ENCODE results near the gene TMEM209. TPM values are rescaled to one million over a fixed set of nuclear protein-coding genes. Genes with fewer than 3 reads are reported as not detected.

TMEM209 gene
- total RNA-seq, 1 experiment from 2014 or later, result 21.0 TPM

DNA sequence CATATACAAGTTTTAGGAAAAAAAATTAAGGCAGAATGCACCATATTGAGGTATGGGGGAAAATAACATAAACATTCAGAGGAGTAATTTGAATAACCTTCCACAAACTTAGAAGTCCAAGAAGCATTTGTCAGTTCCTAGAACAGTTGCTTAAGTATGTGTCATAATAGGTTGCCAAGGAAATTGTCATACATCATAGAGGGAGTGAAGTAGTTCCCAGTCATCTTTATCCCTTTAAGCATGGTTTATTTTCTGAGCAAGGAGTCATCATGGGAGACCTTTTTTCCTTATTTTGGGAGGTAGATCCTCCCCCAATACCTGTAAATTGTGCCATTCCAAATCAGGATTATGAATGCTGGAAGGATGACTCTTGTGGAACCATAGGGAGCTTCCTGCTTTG lies 2.4 kb upstream of the TMEM209 start, which contains the start of gene SSMEM1:
Gene SSMEM1, plus strand, starts transcription at position 219 of the 400 bp plus-strand sequence. Its CDS starts 51 bp downstream, at position 270.
- TF ChIP-seq, protein P1, sequence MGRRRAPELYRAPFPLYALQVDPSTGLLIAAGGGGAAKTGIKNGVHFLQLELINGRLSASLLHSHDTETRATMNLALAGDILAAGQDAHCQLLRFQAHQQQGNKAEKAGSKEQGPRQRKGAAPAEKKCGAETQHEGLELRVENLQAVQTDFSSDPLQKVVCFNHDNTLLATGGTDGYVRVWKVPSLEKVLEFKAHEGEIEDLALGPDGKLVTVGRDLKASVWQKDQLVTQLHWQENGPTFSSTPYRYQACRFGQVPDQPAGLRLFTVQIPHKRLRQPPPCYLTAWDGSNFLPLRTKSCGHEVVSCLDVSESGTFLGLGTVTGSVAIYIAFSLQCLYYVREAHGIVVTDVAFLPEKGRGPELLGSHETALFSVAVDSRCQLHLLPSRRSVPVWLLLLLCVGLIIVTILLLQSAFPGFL (CRISPR knock-in tag; IDR thresholded peaks at IDR 0.05; ENCODE audit: borderline replicate concordance), result no peak
- TF ChIP-seq, protein P2, sequence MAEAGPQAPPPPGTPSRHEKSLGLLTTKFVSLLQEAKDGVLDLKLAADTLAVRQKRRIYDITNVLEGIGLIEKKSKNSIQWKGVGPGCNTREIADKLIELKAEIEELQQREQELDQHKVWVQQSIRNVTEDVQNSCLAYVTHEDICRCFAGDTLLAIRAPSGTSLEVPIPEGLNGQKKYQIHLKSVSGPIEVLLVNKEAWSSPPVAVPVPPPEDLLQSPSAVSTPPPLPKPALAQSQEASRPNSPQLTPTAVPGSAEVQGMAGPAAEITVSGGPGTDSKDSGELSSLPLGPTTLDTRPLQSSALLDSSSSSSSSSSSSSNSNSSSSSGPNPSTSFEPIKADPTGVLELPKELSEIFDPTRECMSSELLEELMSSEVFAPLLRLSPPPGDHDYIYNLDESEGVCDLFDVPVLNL (CRISPR knock-in tag; IDR thresholded peaks at IDR 0.05; ENCODE audit: borderline replicate concordance, low read depth), result no peak
- TF ChIP-seq, protein P3, sequence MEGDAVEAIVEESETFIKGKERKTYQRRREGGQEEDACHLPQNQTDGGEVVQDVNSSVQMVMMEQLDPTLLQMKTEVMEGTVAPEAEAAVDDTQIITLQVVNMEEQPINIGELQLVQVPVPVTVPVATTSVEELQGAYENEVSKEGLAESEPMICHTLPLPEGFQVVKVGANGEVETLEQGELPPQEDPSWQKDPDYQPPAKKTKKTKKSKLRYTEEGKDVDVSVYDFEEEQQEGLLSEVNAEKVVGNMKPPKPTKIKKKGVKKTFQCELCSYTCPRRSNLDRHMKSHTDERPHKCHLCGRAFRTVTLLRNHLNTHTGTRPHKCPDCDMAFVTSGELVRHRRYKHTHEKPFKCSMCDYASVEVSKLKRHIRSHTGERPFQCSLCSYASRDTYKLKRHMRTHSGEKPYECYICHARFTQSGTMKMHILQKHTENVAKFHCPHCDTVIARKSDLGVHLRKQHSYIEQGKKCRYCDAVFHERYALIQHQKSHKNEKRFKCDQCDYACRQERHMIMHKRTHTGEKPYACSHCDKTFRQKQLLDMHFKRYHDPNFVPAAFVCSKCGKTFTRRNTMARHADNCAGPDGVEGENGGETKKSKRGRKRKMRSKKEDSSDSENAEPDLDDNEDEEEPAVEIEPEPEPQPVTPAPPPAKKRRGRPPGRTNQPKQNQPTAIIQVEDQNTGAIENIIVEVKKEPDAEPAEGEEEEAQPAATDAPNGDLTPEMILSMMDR (IDR thresholded peaks at IDR 0.05), result no peak
- TF ChIP-seq SP1 (CRISPR knock-in tag; conservative IDR thresholded peaks at IDR 0.05) (no peak), TCF7 (CRISPR knock-in tag; IDR thresholded peaks at IDR 0.05; ENCODE audit: low read depth) (no peak), NR1H2 (CRISPR knock-in tag; IDR thresholded peaks at IDR 0.05) (no peak), GTF2I (CRISPR knock-in tag; conservative IDR thresholded peaks at IDR 0.05) (no peak), GRHL2 (CRISPR knock-in tag; IDR thresholded peaks at IDR 0.05; ENCODE audit: insufficient replicate concordance, severe bottlenecking) (no peak), MYBL2 (CRISPR knock-in tag; IDR thresholded peaks at IDR 0.05) (no peak), FOXK1 (CRISPR knock-in tag; IDR thresholded peaks at IDR 0.05) (no peak)
- TF ChIP-seq, protein P4, sequence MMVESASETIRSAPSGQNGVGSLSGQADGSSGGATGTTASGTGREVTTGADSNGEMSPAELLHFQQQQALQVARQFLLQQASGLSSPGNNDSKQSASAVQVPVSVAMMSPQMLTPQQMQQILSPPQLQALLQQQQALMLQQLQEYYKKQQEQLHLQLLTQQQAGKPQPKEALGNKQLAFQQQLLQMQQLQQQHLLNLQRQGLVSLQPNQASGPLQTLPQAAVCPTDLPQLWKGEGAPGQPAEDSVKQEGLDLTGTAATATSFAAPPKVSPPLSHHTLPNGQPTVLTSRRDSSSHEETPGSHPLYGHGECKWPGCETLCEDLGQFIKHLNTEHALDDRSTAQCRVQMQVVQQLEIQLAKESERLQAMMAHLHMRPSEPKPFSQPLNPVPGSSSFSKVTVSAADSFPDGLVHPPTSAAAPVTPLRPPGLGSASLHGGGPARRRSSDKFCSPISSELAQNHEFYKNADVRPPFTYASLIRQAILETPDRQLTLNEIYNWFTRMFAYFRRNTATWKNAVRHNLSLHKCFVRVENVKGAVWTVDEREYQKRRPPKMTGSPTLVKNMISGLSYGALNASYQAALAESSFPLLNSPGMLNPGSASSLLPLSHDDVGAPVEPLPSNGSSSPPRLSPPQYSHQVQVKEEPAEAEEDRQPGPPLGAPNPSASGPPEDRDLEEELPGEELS (CRISPR knock-in tag; IDR thresholded peaks at IDR 0.05), result no peak
- TF ChIP-seq, protein P5, sequence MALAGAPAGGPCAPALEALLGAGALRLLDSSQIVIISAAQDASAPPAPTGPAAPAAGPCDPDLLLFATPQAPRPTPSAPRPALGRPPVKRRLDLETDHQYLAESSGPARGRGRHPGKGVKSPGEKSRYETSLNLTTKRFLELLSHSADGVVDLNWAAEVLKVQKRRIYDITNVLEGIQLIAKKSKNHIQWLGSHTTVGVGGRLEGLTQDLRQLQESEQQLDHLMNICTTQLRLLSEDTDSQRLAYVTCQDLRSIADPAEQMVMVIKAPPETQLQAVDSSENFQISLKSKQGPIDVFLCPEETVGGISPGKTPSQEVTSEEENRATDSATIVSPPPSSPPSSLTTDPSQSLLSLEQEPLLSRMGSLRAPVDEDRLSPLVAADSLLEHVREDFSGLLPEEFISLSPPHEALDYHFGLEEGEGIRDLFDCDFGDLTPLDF (CRISPR knock-in tag; IDR thresholded peaks at IDR 0.05), result no peak
- TF ChIP-seq, protein P6, sequence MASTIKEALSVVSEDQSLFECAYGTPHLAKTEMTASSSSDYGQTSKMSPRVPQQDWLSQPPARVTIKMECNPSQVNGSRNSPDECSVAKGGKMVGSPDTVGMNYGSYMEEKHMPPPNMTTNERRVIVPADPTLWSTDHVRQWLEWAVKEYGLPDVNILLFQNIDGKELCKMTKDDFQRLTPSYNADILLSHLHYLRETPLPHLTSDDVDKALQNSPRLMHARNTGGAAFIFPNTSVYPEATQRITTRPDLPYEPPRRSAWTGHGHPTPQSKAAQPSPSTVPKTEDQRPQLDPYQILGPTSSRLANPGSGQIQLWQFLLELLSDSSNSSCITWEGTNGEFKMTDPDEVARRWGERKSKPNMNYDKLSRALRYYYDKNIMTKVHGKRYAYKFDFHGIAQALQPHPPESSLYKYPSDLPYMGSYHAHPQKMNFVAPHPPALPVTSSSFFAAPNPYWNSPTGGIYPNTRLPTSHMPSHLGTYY (CRISPR knock-in tag; IDR thresholded peaks at IDR 0.05), result no peak
- TF ChIP-seq, protein P7, sequence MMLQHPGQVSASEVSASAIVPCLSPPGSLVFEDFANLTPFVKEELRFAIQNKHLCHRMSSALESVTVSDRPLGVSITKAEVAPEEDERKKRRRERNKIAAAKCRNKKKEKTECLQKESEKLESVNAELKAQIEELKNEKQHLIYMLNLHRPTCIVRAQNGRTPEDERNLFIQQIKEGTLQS (CRISPR knock-in tag; conservative IDR thresholded peaks at IDR 0.05), result no peak
- TF ChIP-seq, protein P8, sequence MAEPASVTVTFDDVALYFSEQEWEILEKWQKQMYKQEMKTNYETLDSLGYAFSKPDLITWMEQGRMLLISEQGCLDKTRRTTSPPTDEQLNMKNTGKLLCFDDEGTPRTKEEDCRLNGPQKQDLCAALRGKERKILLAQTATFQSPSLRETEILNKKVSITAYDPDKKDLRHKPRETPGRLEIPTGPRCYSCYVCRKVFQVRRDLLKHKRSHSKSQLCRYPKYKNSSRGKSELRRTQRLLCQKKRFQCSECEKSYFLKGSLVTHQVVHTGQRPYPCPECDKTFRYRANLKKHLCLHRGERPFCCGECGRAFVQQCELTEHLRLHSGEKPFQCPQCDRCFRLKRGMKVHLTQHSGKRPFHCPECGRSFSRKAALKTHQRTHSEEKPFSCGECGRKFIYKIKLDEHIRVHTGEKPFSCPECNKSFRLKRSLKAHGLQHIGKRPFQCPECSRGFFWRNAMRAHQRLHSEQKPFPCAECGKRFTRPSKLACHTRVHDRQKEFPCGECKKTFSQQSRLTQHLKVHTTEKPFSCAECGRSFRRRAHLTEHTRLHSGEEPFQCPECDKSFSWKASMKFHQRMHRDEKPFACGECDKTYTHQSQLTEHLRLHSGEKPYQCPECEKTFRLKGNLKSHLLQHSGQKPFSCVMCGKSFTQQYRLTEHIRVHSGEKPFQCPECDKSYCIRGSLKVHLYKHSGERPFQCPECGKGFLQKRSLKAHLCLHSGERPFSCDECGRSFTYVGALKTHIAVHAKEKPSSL (CRISPR knock-in tag; conservative IDR thresholded peaks at IDR 0.05), result no peak
- TF ChIP-seq, protein P9, sequence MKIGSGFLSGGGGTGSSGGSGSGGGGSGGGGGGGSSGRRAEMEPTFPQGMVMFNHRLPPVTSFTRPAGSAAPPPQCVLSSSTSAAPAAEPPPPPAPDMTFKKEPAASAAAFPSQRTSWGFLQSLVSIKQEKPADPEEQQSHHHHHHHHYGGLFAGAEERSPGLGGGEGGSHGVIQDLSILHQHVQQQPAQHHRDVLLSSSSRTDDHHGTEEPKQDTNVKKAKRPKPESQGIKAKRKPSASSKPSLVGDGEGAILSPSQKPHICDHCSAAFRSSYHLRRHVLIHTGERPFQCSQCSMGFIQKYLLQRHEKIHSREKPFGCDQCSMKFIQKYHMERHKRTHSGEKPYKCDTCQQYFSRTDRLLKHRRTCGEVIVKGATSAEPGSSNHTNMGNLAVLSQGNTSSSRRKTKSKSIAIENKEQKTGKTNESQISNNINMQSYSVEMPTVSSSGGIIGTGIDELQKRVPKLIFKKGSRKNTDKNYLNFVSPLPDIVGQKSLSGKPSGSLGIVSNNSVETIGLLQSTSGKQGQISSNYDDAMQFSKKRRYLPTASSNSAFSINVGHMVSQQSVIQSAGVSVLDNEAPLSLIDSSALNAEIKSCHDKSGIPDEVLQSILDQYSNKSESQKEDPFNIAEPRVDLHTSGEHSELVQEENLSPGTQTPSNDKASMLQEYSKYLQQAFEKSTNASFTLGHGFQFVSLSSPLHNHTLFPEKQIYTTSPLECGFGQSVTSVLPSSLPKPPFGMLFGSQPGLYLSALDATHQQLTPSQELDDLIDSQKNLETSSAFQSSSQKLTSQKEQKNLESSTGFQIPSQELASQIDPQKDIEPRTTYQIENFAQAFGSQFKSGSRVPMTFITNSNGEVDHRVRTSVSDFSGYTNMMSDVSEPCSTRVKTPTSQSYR (CRISPR knock-in tag; IDR thresholded peaks at IDR 0.05), result no peak
- TF ChIP-seq, protein P10, sequence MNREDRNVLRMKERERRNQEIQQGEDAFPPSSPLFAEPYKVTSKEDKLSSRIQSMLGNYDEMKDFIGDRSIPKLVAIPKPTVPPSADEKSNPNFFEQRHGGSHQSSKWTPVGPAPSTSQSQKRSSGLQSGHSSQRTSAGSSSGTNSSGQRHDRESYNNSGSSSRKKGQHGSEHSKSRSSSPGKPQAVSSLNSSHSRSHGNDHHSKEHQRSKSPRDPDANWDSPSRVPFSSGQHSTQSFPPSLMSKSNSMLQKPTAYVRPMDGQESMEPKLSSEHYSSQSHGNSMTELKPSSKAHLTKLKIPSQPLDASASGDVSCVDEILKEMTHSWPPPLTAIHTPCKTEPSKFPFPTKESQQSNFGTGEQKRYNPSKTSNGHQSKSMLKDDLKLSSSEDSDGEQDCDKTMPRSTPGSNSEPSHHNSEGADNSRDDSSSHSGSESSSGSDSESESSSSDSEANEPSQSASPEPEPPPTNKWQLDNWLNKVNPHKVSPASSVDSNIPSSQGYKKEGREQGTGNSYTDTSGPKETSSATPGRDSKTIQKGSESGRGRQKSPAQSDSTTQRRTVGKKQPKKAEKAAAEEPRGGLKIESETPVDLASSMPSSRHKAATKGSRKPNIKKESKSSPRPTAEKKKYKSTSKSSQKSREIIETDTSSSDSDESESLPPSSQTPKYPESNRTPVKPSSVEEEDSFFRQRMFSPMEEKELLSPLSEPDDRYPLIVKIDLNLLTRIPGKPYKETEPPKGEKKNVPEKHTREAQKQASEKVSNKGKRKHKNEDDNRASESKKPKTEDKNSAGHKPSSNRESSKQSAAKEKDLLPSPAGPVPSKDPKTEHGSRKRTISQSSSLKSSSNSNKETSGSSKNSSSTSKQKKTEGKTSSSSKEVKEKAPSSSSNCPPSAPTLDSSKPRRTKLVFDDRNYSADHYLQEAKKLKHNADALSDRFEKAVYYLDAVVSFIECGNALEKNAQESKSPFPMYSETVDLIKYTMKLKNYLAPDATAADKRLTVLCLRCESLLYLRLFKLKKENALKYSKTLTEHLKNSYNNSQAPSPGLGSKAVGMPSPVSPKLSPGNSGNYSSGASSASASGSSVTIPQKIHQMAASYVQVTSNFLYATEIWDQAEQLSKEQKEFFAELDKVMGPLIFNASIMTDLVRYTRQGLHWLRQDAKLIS (CRISPR knock-in tag; IDR thresholded peaks at IDR 0.05; ENCODE audit: borderline replicate concordance), result no peak
- CTCF ChIA-PET, result no interaction called here
- Mint-ChIP-seq H3K4me3 (no peak within 1 kb of the TSS), H3K4me1 (0 out of 2 replicates have a peak, but pooled peaks cover 3% of the 10 kb centered on the region), H3K27ac (no peak within 1 kb of the TSS), H3K36me3 (peaks cover 9% of the 10 kb centered on the region), H3K27me3 (ENCODE audit: low read depth) (no peaks in the 10 kb centered on the region), H3K9me3 (no peaks in the 10 kb centered on the region)
- DNase-seq (ENCODE audit: low spot score) (no peak), ATAC-seq (no peak)
- POLR2A ChIA-PET, result no interaction called here
